Esophagus squamous epithelium (tissue), 4 donors: ENCODE measurements around the gene CLCN1.

Experiments
- CTCF ChIP-seq, 6 experiments: fragments of 450-650 bp in 4 of 6; fragments of 200-600 bp in 2 of 6; sonication (generic) in 2 of 6; IDR thresholded peaks; one replicate each; pipeline ENCODE4 v1.5.1; 2016 to 2019; ENCODE audit warnings: antibody characterized with exemption in 6 of 6, mild to moderate bottlenecking in 4 of 6, moderate library complexity in 4 of 6
- POLR2A ChIP-seq, 4 donors: fragments of 450-650 bp; IDR thresholded peaks; one replicate each; pipeline ENCODE4 v1.6.1; 2017; ENCODE audit warnings: antibody characterized with exemption in 4 of 4, mild to moderate bottlenecking in 4 of 4, moderate library complexity in 3 of 4

GRCh38 chr7:143299840-143300239 lies 16.1 kb upstream of the CLCN1 start:
- TF ChIP-seq POLR2A (IDR thresholded peaks at IDR 0.05), result no peak
- peak in 5 of 6 experiments; percentile 36 to 61 (median 48) for TF ChIP-seq CTCF (IDR thresholded peaks at IDR 0.05)
